ENCODE results near the gene MCF2L2. TPM values are rescaled to one million over a fixed set of nuclear protein-coding genes. Genes with fewer than 3 reads are reported as not detected.

MCF2L2 gene
- total RNA-seq, 1 experiment from 2014 or later: 3.9 TPM

GRCh38 chr3:183437061-183437460 is 8.6 kb upstream of the MCF2L2 start:
- Mint-ChIP-seq H3K4me1 (ENCODE audit: low read depth, unreplicated experiment) (peaks cover 9% of the 10 kb centered on the region), H3K27ac (ENCODE audit: unreplicated experiment) (no peak overlapping the region), H3K36me3 (ENCODE audit: insufficient read depth, unreplicated experiment) (peaks cover 4% of the 10 kb centered on the region), H3K9me3 (ENCODE audit: unreplicated experiment) (peaks cover 10% of the 10 kb centered on the region), H3K27me3 (ENCODE audit: insufficient read depth, unreplicated experiment) (no peaks in the 10 kb centered on the region), H3K4me3 (ENCODE audit: unreplicated experiment) (no peak overlapping the region)
- Histone ChIP-seq H3K36me3 (ENCODE audit: control insufficient read depth, insufficient read depth, low read length) (no peaks in the 10 kb centered on the region), H3K4me3 (ENCODE audit: low read depth, low read length) (no peak overlapping the region), H3K9me3 (no peaks in the 10 kb centered on the region), H3K27me3 (replicated peaks; ENCODE audit: control insufficient read depth, insufficient read depth, low read length) (no peaks in the 10 kb centered on the region), H3K4me1 (peaks cover 28% of the 10 kb centered on the region)
- ChIA-PET POLR2A (no interaction called here), CTCF (no interaction called here)
- no TSS peak for BruUV-seq (replicated peaks)
- TF ChIP-seq, protein P1, sequence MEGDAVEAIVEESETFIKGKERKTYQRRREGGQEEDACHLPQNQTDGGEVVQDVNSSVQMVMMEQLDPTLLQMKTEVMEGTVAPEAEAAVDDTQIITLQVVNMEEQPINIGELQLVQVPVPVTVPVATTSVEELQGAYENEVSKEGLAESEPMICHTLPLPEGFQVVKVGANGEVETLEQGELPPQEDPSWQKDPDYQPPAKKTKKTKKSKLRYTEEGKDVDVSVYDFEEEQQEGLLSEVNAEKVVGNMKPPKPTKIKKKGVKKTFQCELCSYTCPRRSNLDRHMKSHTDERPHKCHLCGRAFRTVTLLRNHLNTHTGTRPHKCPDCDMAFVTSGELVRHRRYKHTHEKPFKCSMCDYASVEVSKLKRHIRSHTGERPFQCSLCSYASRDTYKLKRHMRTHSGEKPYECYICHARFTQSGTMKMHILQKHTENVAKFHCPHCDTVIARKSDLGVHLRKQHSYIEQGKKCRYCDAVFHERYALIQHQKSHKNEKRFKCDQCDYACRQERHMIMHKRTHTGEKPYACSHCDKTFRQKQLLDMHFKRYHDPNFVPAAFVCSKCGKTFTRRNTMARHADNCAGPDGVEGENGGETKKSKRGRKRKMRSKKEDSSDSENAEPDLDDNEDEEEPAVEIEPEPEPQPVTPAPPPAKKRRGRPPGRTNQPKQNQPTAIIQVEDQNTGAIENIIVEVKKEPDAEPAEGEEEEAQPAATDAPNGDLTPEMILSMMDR (IDR thresholded peaks at IDR 0.05; ENCODE audit: insufficient read depth in 1 of 2, low read depth in 1 of 2, low read length in 1 of 2, severe bottlenecking in 1 of 2, unreplicated experiment in 1 of 2): no peak
- no peak for DNase-seq
- intact Hi-C loops (cut with micrococcal nuclease; ENCODE audit: unreplicated experiment): no loop called here

DNA sequence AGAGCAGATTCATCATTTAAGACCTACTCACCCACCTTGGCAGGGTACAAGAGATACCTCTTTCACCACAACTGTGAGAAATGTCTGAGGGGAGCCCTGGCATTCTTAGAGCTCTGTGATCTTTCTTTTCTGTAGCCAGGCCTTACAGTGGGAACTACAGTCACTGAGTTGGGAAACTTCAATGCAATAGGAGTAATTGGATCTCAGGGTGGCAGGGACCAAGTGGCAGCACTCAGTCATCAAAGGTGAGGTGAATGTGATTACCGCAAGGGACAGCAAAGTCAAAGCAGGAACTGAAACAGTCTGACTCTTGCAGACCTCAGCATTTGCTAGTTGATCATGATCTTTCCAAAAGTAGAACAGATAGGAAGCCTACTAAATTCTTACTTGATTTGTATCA is 7.2 kb upstream of the MCF2L2 start:
- Mint-ChIP-seq H3K4me3 (ENCODE audit: unreplicated experiment) (no peak overlapping the region), H3K4me1 (ENCODE audit: low read depth, unreplicated experiment) (peaks cover 9% of the 10 kb centered on the region), H3K27me3 (ENCODE audit: insufficient read depth, unreplicated experiment) (no peaks in the 10 kb centered on the region), H3K36me3 (ENCODE audit: insufficient read depth, unreplicated experiment) (peaks cover 4% of the 10 kb centered on the region), H3K27ac (ENCODE audit: unreplicated experiment) (peak overlapping the region; percentile 75), H3K9me3 (ENCODE audit: unreplicated experiment) (peaks cover 9% of the 10 kb centered on the region)
- TF ChIP-seq, protein P1 (IDR thresholded peaks at IDR 0.05; ENCODE audit: insufficient read depth in 1 of 2, low read depth in 1 of 2, low read length in 1 of 2, severe bottlenecking in 1 of 2, unreplicated experiment in 1 of 2): no peak
- intact Hi-C loops (cut with micrococcal nuclease; ENCODE audit: unreplicated experiment): loop anchor here (1.0 kb wide), 1 partner anchor 12 kb away; no protein-coding TSS in a partner anchor
- Histone ChIP-seq H3K9me3 (no peaks in the 10 kb centered on the region), H3K27me3 (replicated peaks; ENCODE audit: control insufficient read depth, insufficient read depth, low read length) (no peaks in the 10 kb centered on the region), H3K4me3 (ENCODE audit: low read depth, low read length) (no peak overlapping the region), H3K36me3 (ENCODE audit: control insufficient read depth, insufficient read depth, low read length) (no peaks in the 10 kb centered on the region), H3K4me1 (peaks cover 32% of the 10 kb centered on the region)
- no TSS peak for BruUV-seq (replicated peaks)
- no peak for DNase-seq
- ChIA-PET CTCF (no interaction called here), POLR2A (no interaction called here)

- Histone ChIP-seq H3K4me3 (ENCODE audit: low read depth, low read length) (no peak overlapping the region), H3K27me3 (replicated peaks; ENCODE audit: control insufficient read depth, insufficient read depth, low read length) (no peaks in the 10 kb centered on the region), H3K9me3 (no peaks in the 10 kb centered on the region), H3K4me1 (peaks cover 32% of the 10 kb centered on the region), H3K36me3 (ENCODE audit: control insufficient read depth, insufficient read depth, low read length) (no peaks in the 10 kb centered on the region)
- ChIA-PET POLR2A (no interaction called here), CTCF (no interaction called here)
- H3K9me3 Mint-ChIP-seq (ENCODE audit: unreplicated experiment): peaks cover 2% of the 10 kb centered on the region
- no peaks in the 10 kb centered on the region for H3K27me3 Mint-ChIP-seq (ENCODE audit: insufficient read depth, unreplicated experiment)
- H3K4me3 Mint-ChIP-seq (ENCODE audit: unreplicated experiment): peak overlapping the region; percentile 56
- H3K36me3 Mint-ChIP-seq (ENCODE audit: insufficient read depth, unreplicated experiment): peaks cover 4% of the 10 kb centered on the region
- H3K27ac Mint-ChIP-seq (ENCODE audit: unreplicated experiment): peak overlapping the region; percentile 75
- intact Hi-C loops (cut with micrococcal nuclease; ENCODE audit: unreplicated experiment): loop anchor here (1.0 kb wide), 1 partner anchor 12 kb away; no protein-coding TSS in a partner anchor
- peaks cover 16% of the 10 kb centered on the region for H3K4me1 Mint-ChIP-seq (ENCODE audit: low read depth, unreplicated experiment)
- DNase-seq: no peak
- no TSS peak for BruUV-seq (replicated peaks)
- TF ChIP-seq, protein P1 (IDR thresholded peaks at IDR 0.05; ENCODE audit: insufficient read depth in 1 of 2, low read depth in 1 of 2, low read length in 1 of 2, severe bottlenecking in 1 of 2, unreplicated experiment in 1 of 2): no peak
Measured at GRCh38 chr3:183434992-183435391, 6.6 kb upstream of the MCF2L2 start.

Data from Caco-2 (cell line).